Ishikawa (cell line): ENCODE measurements around the gene DDRGK1.

Experiments used
- CEBPB ChIP-seq: IDR thresholded peaks from 2 replicates; pipeline ENCODE4 v1.6.1; 2012
- CREB1 ChIP-seq: IDR thresholded peaks from 2 replicates; pipeline ENCODE4 v1.6.1; 2012; ENCODE audit warnings: low read depth
- EGR1 ChIP-seq: IDR thresholded peaks from 2 replicates; pipeline ENCODE4 v1.6.1; 2012
- EP300 ChIP-seq: IDR thresholded peaks from 2 replicates; pipeline ENCODE4 v1.6.1; 2012; ENCODE audit warnings: borderline replicate concordance
- FOXM1 ChIP-seq: IDR thresholded peaks from 2 replicates; pipeline ENCODE4 v1.6.1; 2012; ENCODE audit warnings: low read depth, borderline replicate concordance
- MAX ChIP-seq: IDR thresholded peaks from 2 replicates; pipeline ENCODE4 v1.6.1; 2012
- NFIC ChIP-seq: IDR thresholded peaks from 2 replicates; pipeline ENCODE4 v1.6.1; 2012
- RAD21 ChIP-seq: IDR thresholded peaks from 2 replicates; pipeline ENCODE4 v1.6.1; 2012; ENCODE audit warnings: low read depth
- REST ChIP-seq: IDR thresholded peaks from 2 replicates; pipeline ENCODE4 v1.6.1; 2012; ENCODE audit warnings: low read depth, mild to moderate bottlenecking
- TAF1 ChIP-seq: IDR thresholded peaks from 2 replicates; pipeline ENCODE4 v1.6.1; 2012; ENCODE audit warnings: low read depth, mild to moderate bottlenecking
- TCF12 ChIP-seq: IDR thresholded peaks from 2 replicates; pipeline ENCODE4 v1.6.1; 2012; ENCODE audit warnings: low read depth
- TEAD4 ChIP-seq: IDR thresholded peaks from 2 replicates; pipeline ENCODE4 v1.6.1; 2012
- USF1 ChIP-seq: IDR thresholded peaks from 2 replicates; pipeline ENCODE4 v1.6.1; 2012
- YY1 ChIP-seq: IDR thresholded peaks from 2 replicates; pipeline ENCODE4 v1.6.1; 2012; ENCODE audit warnings: low read depth
- ZBTB7A ChIP-seq: IDR thresholded peaks from 2 replicates; pipeline ENCODE4 v1.6.1; 2012; ENCODE audit warnings: low read depth

Gene DDRGK1

GRCh38 chr20:3218307-3218988 is 14.0 kb upstream of the DDRGK1 start:
- TF ChIP-seq TEAD4 (no peak), RAD21 (peak; percentile 32; the same call in 1 of the 2 replicates)

- TF ChIP-seq NFIC, result no peak
- TF ChIP-seq RAD21, result no peak
- no peak for TF ChIP-seq TEAD4
- no peak for TF ChIP-seq YY1
- no peak for TF ChIP-seq USF1
- TF ChIP-seq CEBPB, result no peak
- TF ChIP-seq ZBTB7A, result no peak
- TF ChIP-seq REST, result no peak
- TF ChIP-seq FOXM1, result no peak
- no peak for TF ChIP-seq EP300
- TF ChIP-seq CREB1, result no peak
- no peak for TF ChIP-seq TCF12
- no peak for TF ChIP-seq EGR1
These were observed 8.7 kb upstream of the DDRGK1 start for GRCh38 chr20:3213226-3213625.

- TF ChIP-seq TCF12 (no peak), YY1 (no peak), FOXM1 (no peak), RAD21 (no peak), NFIC (no peak), MAX (no peak)
These were observed 5.9 kb upstream of the DDRGK1 start for GRCh38 chr20:3210346-3210745.

- TF ChIP-seq TCF12 (no peak), MAX (no peak), ZBTB7A (no peak), RAD21 (no peak), USF1 (no peak), TEAD4 (no peak), REST (no peak), CEBPB (no peak), CREB1 (no peak), YY1 (no peak), EP300 (no peak), TAF1 (no peak), EGR1 (no peak)
These were observed 5.5 kb upstream of the DDRGK1 start for GRCh38 chr20:3209946-3210317.

- TF ChIP-seq EGR1, result no peak
- TF ChIP-seq NFIC, result no peak
- TF ChIP-seq CEBPB, result no peak
- TF ChIP-seq RAD21, result no peak
- peak; percentile 74; the same call in 1 of the 2 replicates for TF ChIP-seq YY1
- no peak for TF ChIP-seq TEAD4
- TF ChIP-seq MAX, result peak; percentile 93
- no peak for TF ChIP-seq EP300
- no peak for TF ChIP-seq REST
- no peak for TF ChIP-seq FOXM1
- peak; percentile 90; the same call in 1 of the 2 replicates for TF ChIP-seq ZBTB7A
- peak; percentile 80 for TF ChIP-seq TAF1
- peak; percentile 64 for TF ChIP-seq USF1
- TF ChIP-seq TCF12, result peak; percentile 65
- TF ChIP-seq CREB1, result no peak
These were observed 4.9 kb upstream of the DDRGK1 start, which contains the start of gene ITPA for GRCh38 chr20:3209257-3209945. TSS of gene ITPA (plus strand) at chr20:3209498. CDS start at chr20:3209552, 54 bp downstream.
